Hepatocyte (in vitro differentiated cells): ENCODE measurements around the gene PPP2R2B.

ENCODE experiments used
- EZH2 ChIP-seq: fragments of 200-600 bp; sonication (generic); IDR thresholded peaks from 2 replicates; pipeline ENCODE4 v1.6.1; 2016; ENCODE audit warnings: antibody characterized with exemption, mild to moderate bottlenecking, borderline replicate concordance
- EZH2phosphoT487 ChIP-seq: fragments of 200-600 bp; sonication (generic); IDR thresholded peaks from one replicate; pipeline ENCODE4 v1.6.1; 2018; ENCODE audit warnings: antibody characterized with exemption, mild to moderate bottlenecking, low read depth, moderate library complexity; ENCODE audit not compliant: unreplicated experiment, severe bottlenecking
- TF ChIP-seq, protein P1 (sequence below): fragments of 200-600 bp; sonication (generic); IDR thresholded peaks from 2 replicates; pipeline ENCODE4 v1.5.1; 2016; ENCODE audit warnings: antibody characterized with exemption, mild to moderate bottlenecking; ENCODE audit not compliant: poor library complexity

DNA sequence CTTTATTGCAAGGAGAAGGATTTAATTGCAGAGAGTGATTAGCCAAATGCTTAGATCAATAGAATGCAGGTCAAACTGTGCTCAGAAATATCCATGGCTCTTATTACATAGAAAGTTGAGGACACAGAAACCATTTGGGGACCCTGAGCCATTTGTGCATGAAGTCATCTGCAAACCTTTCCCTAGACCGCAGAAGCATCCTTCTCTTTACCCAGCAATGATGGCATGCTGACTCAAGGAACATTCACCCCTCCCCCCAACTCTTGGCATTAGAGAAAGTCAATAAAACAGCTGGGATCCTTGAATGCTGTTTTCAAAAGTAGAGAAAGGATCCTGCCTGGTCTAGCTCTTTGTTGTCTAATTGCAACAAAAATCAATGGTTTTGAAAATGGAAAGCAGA is 73.5 kb downstream of the PPP2R2B start:
- TF ChIP-seq, protein P1, sequence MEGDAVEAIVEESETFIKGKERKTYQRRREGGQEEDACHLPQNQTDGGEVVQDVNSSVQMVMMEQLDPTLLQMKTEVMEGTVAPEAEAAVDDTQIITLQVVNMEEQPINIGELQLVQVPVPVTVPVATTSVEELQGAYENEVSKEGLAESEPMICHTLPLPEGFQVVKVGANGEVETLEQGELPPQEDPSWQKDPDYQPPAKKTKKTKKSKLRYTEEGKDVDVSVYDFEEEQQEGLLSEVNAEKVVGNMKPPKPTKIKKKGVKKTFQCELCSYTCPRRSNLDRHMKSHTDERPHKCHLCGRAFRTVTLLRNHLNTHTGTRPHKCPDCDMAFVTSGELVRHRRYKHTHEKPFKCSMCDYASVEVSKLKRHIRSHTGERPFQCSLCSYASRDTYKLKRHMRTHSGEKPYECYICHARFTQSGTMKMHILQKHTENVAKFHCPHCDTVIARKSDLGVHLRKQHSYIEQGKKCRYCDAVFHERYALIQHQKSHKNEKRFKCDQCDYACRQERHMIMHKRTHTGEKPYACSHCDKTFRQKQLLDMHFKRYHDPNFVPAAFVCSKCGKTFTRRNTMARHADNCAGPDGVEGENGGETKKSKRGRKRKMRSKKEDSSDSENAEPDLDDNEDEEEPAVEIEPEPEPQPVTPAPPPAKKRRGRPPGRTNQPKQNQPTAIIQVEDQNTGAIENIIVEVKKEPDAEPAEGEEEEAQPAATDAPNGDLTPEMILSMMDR: no peak
- no peak for TF ChIP-seq EZH2
- no peak for TF ChIP-seq EZH2phosphoT487
